HG03432 (cell line): Measurements from ENCODE around the gene MED8.

Experiments used
- ATAC-seq: cut with Tn5 transposase; IDR thresholded peaks from one replicate; pipeline ENCODE4 v1.9.1; 2021; ENCODE audit warnings: mild to moderate bottlenecking, moderate library complexity; ENCODE audit not compliant: unreplicated experiment

Gene MED8

GRCh38 chr1:43338001-43338400 is 51.6 kb downstream of the MED8 start:
- no peak for ATAC-seq

- ATAC-seq = no peak
Observed at GRCh38 chr1:43337588-43337987, 52.0 kb downstream of the MED8 start, which contains the start of gene MPL. MPL (plus strand) TSS chr1:43337818; CDS start chr1:43337849, 31 bp downstream.

- no peak for ATAC-seq
Observed at GRCh38 chr1:43334453-43335205, 55.0 kb downstream of the MED8 start.
